ENCODE results near the gene SORL1.

DNA sequence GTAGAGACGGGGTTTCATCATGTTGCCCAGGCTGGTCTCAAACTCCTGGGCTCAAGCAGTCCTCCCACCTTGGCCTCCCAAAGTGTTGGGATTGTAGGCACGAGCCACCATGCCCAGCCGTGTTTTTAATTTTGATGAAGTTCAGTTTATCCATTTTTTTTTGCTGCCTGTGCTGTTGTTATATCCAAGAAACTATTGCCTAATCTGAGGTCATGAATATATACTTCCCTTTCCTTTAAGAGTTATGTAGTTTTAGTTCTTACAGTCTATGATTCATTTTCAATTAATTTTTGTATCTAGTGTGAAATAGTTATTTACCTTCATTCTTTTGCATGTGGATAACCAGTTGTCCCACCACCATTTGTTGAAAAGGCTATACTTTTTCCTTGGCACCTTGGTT is 50.9 kb downstream of the SORL1 start:
- TF ChIP-seq, protein P1, sequence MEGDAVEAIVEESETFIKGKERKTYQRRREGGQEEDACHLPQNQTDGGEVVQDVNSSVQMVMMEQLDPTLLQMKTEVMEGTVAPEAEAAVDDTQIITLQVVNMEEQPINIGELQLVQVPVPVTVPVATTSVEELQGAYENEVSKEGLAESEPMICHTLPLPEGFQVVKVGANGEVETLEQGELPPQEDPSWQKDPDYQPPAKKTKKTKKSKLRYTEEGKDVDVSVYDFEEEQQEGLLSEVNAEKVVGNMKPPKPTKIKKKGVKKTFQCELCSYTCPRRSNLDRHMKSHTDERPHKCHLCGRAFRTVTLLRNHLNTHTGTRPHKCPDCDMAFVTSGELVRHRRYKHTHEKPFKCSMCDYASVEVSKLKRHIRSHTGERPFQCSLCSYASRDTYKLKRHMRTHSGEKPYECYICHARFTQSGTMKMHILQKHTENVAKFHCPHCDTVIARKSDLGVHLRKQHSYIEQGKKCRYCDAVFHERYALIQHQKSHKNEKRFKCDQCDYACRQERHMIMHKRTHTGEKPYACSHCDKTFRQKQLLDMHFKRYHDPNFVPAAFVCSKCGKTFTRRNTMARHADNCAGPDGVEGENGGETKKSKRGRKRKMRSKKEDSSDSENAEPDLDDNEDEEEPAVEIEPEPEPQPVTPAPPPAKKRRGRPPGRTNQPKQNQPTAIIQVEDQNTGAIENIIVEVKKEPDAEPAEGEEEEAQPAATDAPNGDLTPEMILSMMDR (IDR thresholded peaks at IDR 0.05): no peak
- TF ChIP-seq POLR2A (IDR thresholded peaks at IDR 0.05): no peak

Data from testis (tissue), 2 donors.